HG03378 (cell line): Measurements from ENCODE around the gene PASK.
"Not testable (repeated sequence)": the region's sequence is repeated elsewhere in the genome, so short reads cannot be mapped to it uniquely, and the experiment has no call there.

ENCODE experiments used
- ATAC-seq: cut with Tn5 transposase; IDR thresholded peaks from one replicate; pipeline ENCODE4 v1.9.1; 2021; ENCODE audit warnings: mild to moderate bottlenecking, moderate library complexity; ENCODE audit not compliant: unreplicated experiment

The PASK gene

GRCh38 chr2:241109210-241110088 lies 39.8 kb downstream of the PASK start:
- no peak for ATAC-seq

GRCh38 chr2:241108271-241109209 lies 40.7 kb downstream of the PASK start:
- ATAC-seq: no peak

- ATAC-seq: no peak
Observed at GRCh38 chr2:241107031-241107783, 42.1 kb downstream of the PASK start.

GRCh38 chr2:241105641-241106040 lies 43.6 kb downstream of the PASK start:
- ATAC-seq: no peak

- ATAC-seq: not testable (repeated sequence)
Observed at GRCh38 chr2:241104611-241105010, 44.7 kb downstream of the PASK start.

GRCh38 chr2:241103176-241103595 lies 46.1 kb downstream of the PASK start:
- ATAC-seq: no peak

- peak; percentile 61 for ATAC-seq
Observed at GRCh38 chr2:241102239-241102803, 47.0 kb downstream of the PASK start, which contains the start of gene MTERF4. Gene MTERF4, minus strand, starts transcription at chr2:241102287. Its CDS starts 14 bp downstream, at chr2:241102273.

- ATAC-seq: no peak
Observed at GRCh38 chr2:241099246-241099645, 50.0 kb downstream of the PASK start.

GRCh38 chr2:241096979-241097378 lies 52.3 kb downstream of the PASK start:
- ATAC-seq: peak; percentile 37

GRCh38 chr2:241095594-241096290 lies 53.5 kb downstream of the PASK start:
- ATAC-seq: no peak

- ATAC-seq: no peak
Observed at GRCh38 chr2:241094924-241095420, 54.3 kb downstream of the PASK start.

GRCh38 chr2:241094172-241094571 lies 55.1 kb downstream of the PASK start:
- ATAC-seq: no peak

- not testable (repeated sequence) for ATAC-seq
Observed at GRCh38 chr2:241093133-241093781, 56.0 kb downstream of the PASK start.

- no peak for ATAC-seq
Observed at GRCh38 chr2:241092677-241093076, 56.6 kb downstream of the PASK start.

GRCh38 chr2:241091734-241092445 lies 57.4 kb downstream of the PASK start:
- ATAC-seq: no peak

- no peak for ATAC-seq
Observed at GRCh38 chr2:241091201-241091600, 58.1 kb downstream of the PASK start.

- no peak for ATAC-seq
Observed at GRCh38 chr2:241088791-241089732, 60.2 kb downstream of the PASK start.
